NCI-H2227 treated with DMSO at 0.1 percent for 48 hours (cell line): ENCODE data around the gene CDKL1.
"Not testable (repeated sequence)": the region's sequence is repeated elsewhere in the genome, so short reads cannot be mapped to it uniquely, and the experiment has no call there.

Experiments
- DNase-seq: peaks from one replicate; lab custom pipeline; 2025; lab: John Stamatoyannopoulos, UW

CDKL1 gene

DNA sequence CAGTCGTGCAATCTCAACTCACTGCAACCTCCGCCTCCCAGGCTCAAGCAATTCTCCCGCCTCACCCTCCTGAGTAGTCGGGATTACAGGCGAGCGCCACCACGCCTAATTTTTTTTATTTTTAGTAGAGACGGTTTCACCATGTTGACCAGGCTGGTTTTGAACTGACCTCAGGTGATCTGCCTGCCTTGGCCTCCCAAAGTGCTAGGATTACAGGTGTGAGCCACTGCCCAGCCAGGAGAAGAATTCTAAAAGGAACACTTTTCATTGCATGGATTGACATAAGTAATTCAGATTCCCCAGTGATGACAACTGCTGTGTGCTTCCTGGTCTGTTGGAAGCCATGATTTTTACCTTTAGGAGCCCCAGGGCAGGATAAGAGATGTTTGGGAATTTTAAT, 62.5 kb downstream of the CDKL1 start:
- DNase-seq: no peak

DNA sequence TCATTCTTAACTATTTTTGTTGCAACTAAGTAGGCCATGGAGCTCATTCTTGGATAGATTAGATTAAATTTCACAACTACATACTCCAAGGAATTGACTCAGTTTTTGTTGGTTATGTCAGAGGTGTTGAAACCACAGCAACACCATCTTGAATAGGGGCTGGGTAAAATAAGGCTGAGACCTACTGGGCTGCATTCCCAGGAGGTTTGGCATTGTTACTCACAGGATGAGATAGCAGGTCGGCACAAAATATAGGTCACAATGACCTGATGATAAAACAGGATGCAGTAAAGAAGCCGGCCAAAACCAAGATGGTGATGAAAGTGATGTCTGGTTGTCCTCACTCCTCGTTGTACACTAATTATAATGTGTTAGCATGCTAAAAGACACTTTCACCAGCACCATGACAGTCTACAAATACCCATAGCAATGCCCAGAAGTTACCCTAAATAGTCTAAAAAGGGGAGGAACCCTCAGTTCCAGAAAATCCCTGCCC, 63.6 kb downstream of the CDKL1 start:
- DNase-seq: no peak

DNA sequence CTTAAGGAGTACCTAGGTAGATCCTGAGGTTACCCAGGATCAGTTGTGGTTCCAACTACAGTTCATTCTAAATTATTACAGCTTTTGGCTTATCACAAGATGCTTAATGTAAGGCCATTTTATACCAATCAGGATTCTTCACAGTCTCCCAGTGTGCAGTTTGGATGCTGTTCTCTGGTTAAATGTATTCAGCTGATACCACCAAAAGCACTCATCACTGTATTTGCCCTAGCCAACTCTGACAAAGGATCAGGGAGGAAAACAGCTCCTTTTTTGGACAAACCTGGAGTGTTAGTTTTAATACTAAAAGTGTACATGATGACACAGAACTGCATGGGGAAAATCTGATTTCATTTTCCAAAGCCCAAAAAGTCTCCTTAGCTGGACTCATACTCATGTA, 65.1 kb downstream of the CDKL1 start:
- DNase-seq: no peak

DNA sequence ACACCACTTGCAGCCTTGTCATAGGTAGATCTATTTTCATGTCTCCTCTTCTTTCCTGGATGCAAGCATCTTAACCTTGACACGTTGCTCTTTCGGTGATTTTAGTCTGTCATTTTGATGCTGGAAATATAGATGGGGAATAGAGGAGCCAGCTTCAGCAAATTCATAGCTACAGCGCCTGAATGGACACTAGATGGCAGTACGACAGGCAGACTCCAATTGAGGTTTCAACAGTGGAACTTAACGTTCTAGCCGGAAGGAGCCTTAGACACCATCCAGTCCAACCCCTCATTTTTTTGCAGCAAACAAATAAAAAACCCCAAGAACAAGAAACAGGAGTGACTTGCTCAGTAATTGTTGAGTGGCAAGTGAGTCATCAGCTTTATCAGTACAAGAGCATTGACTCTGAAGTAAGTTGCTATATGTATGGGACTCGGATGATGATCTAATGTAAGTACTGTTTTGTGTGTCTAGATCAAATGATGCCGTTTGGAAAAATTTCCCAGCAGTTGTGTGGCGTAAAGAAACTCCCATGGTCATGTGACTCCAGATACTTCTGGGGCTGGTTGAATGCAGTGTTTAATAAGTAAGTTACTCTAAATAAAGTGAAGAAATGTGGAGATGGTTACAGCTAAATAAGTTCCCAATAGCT, 75.5 kb downstream of the CDKL1 start:
- peak; percentile 93 for DNase-seq

DNA sequence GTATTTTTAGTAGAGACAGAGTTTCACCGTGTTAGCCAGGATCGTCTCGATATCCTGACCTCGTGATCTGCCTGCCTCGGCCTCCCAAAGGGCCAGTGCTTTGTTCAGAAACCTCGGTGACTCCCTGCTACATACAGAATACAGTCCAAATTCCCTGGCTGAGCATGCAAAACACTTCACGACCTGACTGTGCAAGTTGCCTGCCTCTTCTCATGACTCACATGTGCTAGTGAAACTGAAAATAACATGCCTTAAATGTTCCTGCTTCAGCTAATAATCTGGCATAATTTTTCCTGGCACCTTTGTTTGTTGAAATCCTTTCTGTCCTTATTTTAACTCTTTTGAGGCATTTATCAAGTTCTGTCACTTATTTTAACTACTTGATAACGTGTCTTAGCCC, 76.4 kb downstream of the CDKL1 start:
- DNase-seq: no peak

DNA sequence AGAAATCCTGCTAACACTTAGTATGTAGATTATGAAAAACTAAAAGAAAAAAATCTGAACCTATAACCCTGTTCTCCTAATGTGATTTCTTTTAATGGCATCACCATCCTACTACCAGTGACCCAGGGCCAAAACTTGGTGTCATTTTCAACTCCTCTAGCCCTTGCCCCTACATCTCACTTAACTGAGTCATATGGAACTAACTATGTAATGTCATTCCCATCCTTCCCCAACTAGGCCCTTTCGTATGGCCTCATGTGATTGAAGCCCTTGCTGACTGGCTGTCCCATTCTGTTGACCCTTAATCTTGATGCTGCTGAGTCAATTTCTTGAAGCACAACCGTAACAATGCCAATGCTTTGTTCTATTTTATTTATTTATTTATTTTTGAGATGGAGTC, 77.0 kb downstream of the CDKL1 start:
- no peak for DNase-seq

DNA sequence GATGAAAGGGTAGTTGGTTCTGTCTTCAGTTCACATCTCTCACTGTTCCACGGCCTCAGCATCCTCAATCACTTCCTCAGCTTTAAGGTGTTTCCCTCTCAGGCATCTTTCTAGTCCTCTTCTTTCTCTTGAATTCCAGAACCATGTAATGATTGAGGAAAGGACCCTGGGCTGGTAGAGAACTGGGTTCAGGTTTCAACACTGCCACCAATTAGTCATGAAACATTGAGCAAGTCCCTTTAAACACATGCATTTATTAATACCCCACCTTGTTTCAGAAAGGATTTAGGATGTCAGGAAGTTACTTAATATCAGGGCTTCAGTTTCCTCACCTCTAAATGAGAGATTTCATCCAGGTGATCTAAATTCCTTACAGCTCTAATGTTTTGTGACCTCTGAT, 77.4 kb downstream of the CDKL1 start:
- no peak for DNase-seq

DNA sequence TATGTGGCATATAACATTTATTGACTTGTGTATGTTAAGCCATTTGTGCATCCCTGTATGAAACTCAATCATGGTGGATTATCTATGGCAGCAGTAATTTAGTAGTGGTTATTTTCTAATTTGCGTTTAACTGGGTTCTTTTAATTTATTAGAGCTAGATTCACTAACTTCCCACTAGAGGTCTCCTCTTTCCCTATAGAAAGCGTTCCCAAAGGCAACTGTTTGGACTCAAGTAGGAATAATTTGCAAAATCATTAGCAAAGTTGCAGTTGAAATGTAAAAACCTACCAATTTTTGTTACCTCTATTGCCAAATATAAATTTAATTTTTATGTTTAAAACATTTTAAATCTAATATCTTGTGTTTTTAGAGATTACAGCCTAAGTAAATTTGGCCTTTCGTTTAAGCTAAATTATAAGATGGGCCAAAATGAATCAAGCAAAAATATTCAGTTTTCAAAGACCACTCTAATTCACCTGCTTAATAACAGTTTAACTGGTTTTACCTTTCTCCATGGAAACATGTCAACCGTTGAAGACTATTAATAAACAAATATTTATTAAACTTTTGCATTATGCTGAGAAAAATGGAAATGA, 78.6 kb downstream of the CDKL1 start:
- peak; percentile 40 for DNase-seq

DNA sequence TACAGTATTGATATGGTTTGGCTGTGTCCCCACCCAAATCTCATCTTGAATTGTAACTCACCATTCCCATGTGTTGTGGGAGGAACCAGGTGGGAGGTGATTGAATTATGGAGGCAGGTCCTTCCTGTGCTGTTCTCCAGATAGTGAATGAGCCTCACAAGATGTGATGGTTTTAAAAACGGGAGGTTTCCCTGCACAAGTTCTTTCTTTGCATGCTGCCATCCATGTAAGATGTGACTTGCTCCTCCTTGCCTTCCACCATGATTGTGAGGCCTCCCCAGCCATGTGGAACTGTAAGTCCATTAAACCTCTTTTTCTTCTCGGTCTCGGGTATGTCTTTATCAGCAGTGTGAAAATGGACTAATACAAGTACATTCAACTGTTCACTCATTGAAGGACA, 82.6 kb downstream of the CDKL1 start:
- DNase-seq: not testable (repeated sequence)

DNA sequence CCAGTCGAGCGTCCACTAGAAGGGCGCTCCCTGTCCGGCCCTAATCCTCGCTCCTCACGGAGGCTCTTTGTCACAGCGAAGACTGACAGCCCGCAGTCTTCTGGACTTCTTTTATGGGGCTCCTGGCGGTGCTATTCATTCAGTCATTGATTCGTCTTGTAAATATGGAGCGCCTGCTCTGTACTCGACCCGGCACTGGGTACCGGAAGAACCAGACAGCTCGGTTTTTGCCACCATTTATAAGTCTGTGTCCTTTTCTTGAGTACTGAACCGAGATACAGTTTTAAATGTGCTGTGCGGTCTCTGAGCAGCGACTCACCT, 84.0 kb downstream of the CDKL1 start:
- no peak for DNase-seq

DNA sequence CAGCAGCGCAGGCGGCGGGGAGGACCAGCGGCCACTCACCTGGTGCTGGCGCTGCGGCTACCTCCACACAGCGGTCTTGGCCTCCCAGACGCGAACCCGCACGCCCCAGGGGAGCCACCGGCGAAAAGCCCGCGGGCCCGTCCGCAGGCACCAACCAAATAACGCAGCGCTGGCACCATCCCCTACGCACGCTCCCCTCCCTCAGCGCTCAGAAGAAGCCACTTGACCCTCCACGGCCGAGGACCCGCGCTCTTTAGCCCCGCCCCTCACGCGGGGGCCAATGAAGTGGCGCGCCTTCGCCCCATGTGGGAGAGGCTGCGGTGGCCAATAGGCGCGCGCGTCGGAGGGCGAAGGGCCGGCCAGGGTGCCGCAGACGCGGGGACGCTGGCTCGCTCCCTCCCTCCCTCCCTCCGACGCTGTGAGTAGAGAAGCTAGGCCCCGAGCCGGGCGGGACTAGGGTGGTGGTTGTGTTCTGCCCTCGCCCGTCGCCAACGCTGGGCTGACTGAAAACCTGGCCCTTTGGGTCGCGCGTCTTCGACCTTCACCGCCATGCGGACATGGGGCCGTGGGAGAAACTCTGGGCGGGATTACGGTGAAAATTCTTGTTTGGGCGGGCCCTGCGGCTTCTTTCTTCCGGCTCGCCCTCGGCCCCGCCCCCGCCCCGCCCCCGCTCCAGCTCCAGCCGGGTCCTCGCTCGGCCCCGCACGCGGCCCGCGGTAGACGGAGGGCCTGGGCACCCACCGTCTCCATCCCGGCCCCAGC, 84.5 kb downstream of the CDKL1 start, which contains the start of the genes DMAC2L and L2HGDH:
DMAC2L (plus strand) TSS at position 353 of the 762 bp plus-strand sequence. CDS start 9,164 bp downstream, outside the sequence.
L2HGDH (minus strand) TSS at position 258 of the 762 bp plus-strand sequence; CDS start at position 179, 79 bp downstream.
- peak; percentile 98 for DNase-seq

DNA sequence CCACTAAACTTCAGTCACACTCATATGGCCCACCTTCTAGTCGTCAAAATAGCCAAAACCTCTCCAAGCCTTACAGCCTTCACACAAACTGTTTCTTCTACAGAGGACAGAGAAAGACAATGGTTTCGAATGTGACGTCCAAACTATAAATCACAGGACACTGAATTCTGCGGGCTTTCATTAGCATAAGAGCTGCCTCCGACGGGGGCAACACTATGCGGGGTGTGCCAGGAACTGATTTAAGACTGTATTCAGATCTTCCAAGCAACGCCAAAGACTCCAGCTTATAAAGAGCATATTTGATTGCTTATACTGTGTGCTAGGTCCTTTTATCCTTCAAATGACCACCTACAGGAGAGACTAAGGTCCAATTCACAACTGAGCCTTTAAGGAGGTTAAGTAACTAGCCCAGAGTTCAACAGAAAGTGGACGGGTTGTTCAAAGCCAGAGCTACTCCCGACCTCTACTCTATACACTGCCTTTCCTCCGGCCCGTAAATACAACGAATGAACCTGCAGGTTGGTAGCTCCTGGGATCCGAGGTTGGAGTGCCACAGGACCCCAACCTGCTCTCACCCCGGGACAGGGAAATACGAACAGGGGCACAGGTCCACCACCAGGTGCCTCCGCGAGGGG, 85.2 kb downstream of the CDKL1 start:
- DNase-seq: peak; percentile 46

DNA sequence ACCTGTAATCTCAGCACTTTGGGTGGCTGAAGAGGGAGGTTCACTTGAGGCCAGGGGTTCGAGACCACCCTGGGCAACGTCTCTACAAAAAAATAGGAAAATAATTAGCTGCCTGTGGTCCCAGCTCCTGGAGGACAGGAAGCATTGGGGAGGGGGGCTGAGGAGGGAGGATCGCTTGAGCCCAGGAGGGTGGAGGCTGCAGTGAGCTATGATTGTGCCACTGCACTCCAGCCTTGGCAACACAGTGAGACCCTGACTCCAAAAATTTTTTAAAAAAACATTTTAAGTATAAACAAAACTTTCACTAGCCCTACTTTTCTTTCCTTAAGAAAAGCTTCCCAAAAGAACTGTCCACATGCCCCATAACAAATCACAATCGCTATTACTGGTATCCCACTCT, 86.2 kb downstream of the CDKL1 start:
- no peak for DNase-seq

DNA sequence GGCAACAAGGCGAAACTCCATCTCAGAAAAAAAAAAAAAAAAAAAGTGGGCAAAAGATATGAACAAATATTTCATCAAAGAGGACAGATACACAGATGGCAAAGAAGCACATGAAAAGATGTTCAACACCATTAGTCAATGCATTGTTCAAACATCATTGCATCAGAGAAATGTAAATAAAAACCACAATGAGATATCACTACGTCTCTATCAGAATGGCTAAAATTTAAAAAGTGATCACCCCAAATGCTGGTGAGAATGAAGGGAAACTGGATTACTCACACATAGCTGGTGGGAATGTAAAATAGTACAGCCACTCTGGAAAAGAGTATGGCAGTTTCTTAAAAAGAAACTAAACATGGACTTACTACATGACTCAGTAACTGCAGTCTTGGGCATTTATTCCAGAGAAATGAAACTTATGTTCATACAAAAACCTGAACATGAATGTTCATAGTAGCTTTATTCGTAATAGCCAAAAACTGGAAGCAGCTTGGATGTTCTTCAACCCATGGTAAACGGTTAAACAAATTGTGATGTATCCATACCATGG, 88.2 kb downstream of the CDKL1 start:
- DNase-seq: no peak

DNA sequence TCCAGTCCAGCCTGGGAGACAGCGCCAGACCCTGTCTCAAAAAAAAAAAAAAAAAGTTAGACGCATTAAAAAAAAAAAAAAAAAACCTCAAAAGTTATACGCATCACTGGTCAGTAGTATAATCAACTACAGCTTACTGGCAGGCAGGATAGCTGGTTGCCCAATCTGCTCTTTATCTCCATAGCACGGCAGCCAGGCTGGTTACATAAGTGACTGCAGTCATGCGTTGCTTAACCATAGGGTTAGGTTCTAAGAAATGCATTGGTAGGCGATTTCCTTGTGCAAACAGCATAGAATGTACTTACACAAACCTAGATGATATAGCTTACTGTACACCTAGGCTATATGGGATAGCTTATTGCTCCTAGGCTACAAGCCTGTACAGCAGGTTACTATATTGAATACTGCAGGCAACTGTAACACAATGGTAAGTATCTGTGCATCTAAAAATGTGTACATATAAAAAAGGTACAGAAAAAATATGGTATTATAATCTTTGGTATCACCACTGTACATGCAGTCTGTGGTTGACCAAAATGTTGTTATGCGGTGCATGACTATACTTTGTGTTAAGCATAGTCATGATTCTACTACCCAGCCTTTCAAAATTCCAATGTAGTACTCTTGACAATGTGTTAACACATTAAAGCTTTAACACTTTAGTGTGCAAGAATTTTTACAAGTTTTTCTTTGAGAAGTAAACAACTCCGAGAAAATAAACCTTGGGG, 92.8 kb downstream of the CDKL1 start:
- DNase-seq: no peak

DNA sequence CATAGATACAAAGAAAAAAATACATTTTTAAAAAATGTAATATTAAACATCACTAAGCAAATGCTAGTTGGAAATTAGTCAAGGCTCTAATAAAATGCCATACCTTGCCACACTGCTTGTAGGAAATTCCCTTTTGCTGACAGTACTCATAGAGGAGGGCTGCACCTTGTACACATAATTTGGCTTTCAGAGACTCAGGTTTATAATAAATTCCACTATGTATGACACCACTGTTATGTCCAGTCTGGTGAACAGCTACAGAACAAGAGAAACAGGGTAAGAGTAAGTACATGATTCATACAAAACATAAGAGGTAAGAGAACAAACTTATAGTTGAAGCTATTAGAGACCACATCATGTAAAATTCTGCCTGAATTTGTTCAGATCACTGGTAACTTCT, 94.8 kb downstream of the CDKL1 start:
- no peak for DNase-seq

DNA sequence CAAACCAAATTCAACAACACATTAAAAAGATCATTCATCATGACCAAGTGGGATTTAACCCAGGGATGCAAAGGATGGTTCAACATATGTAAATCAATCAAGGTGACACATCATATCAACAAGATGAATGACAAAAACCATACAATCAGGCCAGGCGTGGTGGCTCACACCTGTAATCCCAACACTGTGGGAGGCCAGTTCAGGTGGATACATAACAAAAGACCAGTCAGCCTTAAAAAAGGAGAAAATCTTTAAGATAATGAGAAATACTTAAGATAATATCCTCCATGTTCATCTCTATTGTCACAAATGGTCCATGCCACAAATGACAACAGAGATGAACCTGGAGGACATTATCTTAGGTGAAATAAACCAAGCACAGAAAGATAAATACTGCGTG, 97.1 kb downstream of the CDKL1 start:
- DNase-seq: no peak

DNA sequence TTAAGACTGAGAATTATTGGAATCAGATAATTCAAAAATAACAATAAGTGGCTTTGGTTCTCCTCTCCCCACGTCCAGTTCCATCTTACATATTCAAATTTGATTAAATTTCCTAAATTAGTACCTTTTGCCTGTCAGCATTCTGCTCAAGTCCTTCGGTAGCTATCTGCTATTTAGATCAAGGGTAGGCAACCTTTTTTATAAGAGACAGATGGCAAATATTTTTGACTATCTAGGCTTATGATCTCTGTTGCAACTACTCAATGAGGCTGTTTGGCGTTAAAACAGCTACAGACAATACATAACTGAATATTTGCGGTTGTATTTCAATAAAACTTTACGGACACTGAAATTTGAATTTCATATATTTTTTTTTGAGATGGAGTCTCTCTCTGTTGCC, 106.4 kb downstream of the CDKL1 start:
- DNase-seq: no peak

DNA sequence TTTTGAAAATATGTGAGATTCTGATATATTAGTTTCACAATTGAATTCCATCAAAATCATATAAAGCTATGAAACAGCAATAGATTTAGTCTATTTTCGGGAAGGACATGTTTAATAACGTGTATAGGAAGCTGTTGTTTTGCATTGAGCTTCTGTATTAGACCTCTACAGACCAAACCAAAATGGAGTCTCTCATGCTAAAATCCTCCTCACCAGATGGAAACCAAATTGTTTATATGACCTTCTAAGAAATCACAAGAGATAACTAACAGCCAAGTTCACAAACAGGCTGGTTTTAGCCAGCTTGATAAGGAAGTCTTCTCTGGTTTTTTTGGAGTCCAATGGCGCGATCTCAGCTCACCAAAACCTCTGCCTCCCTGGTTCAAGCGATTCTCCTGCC, 108.5 kb downstream of the CDKL1 start:
- DNase-seq: no peak

DNA sequence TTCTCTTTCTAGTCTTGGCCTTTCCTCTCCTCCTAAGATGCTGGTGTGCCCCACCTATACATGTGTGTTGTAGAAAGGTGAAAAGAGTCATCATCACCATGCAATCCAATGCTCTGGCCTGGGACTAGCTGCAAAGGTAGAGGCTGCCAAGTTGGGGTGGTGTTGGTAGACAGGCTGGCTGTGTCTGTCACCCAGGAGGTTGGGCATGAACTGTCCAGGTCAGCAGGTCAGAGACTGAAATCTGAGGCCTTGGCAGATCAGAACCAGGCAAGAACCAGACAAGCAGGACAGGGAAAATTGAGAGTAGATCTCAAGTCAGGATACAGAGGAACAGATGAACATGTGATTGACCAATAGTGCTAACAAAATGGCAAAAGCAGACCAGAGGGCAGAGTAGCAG, 110.8 kb downstream of the CDKL1 start:
- no peak for DNase-seq
